LNCaP clone FGC (cell line): ENCODE results near the gene IDS.

Experiments
- DNase-seq: peaks from one replicate; pipeline ENCODE4 v3.0.0-alpha.2; 2011; ENCODE audit warnings: low read depth
- H3K4me3 ChIP-seq: 2 replicates; pipeline ENCODE4 v1.5.1; 2011; ENCODE audit warnings: mild to moderate bottlenecking, low read depth, low read length, control low read depth
- TF ChIP-seq, protein P1 (sequence below): IDR thresholded peaks from 2 replicates; pipeline ENCODE4 v1.5.1; 2012; ENCODE audit warnings: mild to moderate bottlenecking; ENCODE audit not compliant: control insufficient read depth, insufficient read depth; ENCODE audit errors: extremely low read depth

Gene IDS

DNA sequence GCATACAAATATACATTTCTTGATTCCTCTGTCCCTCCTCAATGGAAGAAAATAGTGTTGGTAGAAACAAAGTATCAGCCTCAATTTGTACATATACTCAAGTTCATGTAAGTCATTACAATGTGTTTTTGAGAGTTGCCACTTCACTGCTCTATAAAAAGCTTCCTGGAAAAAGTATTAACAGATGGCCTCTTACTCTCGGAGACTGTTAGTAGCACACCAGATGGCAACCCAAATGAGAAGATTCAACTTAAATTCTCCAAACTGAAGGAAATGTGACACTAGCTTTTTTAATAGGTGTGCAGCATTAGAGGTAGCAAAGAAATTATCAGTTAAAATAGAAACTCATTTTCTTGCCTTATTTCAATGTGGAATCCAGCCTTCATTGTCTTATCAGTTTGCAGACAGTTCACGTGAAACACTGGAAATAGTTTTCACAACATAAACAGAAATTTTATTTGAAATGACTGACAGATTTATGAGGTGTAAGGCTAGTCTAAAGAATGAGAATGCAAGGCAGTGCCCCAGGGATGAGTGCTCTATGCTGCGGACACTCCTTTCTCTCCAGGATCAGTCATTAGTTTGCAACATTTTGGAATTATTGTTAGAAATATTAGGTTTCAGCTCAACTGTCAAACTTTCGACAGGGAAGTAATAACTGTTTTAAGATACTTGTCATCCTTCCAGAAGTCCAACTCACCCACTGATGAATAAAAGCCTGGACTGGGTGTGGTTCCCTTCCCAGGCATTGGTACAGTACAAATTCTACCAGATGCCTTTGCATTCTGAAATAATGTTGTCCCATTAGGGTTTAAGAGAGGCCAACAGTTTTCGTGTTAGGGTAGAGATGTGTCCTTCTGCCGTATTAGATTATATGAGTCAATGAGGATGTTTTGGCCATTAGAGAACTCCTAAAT, 50.9 kb downstream of the IDS start:
- TF ChIP-seq, protein P1, sequence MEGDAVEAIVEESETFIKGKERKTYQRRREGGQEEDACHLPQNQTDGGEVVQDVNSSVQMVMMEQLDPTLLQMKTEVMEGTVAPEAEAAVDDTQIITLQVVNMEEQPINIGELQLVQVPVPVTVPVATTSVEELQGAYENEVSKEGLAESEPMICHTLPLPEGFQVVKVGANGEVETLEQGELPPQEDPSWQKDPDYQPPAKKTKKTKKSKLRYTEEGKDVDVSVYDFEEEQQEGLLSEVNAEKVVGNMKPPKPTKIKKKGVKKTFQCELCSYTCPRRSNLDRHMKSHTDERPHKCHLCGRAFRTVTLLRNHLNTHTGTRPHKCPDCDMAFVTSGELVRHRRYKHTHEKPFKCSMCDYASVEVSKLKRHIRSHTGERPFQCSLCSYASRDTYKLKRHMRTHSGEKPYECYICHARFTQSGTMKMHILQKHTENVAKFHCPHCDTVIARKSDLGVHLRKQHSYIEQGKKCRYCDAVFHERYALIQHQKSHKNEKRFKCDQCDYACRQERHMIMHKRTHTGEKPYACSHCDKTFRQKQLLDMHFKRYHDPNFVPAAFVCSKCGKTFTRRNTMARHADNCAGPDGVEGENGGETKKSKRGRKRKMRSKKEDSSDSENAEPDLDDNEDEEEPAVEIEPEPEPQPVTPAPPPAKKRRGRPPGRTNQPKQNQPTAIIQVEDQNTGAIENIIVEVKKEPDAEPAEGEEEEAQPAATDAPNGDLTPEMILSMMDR, result no peak
- DNase-seq, result no peak

DNA sequence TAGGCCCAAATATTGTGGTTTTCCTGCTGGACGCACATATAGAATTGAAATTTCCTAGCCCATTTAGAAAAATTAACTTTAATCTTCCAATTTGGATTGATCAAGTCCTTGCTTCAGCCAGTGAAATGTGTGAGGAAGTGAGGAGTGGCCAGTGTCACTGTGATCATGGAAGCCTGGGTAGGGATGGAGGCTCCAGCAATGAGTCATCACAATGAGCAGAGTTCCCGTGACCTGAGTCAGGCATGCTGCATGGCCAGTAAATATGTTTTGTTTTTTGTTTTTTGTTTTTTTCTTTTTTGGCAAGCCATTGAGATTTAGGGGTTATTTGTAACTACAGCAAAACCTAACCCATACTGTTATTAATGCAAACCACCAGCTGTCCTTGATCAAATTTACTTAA, 52.1 kb downstream of the IDS start:
- no peak for DNase-seq
- TF ChIP-seq, protein P1, result no peak

More for the DNA sequence above, 50.9 kb downstream of the IDS start:
- H3K4me3 ChIP-seq, result no peak overlapping the region

GRCh38 chrX:149433451-149433850, 71.7 kb downstream of the IDS start:
- TF ChIP-seq, protein P1, result no peak
- DNase-seq, result no peak
- no peak overlapping the region for H3K4me3 ChIP-seq

More for the DNA sequence above, 52.1 kb downstream of the IDS start:
- no peak overlapping the region for H3K4me3 ChIP-seq

DNA sequence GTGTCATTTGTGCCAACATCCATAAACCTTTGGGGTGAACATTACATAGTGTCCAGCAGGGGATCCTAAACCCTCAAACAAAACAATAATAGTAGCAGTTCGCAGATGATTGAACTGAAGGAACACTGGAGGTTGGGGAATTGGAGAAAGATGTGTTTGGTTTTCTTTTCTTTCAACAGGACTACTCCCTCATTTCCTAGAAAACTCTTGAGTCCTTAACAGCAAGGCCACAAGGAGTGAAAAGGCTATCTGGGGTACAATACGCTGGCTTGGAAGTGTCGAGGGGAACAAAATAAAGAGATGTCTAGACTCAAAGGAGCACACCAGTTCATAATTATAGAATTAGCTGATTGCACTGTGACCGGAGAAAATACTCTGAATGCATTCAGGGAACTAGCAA, 72.1 kb downstream of the IDS start:
- DNase-seq, result no peak
- no peak overlapping the region for H3K4me3 ChIP-seq
- TF ChIP-seq, protein P1, result no peak
